Ascending aorta (tissue), 2 donors: ENCODE results near the gene ZBED4. TPM values are rescaled to one million over a fixed set of nuclear protein-coding genes. Genes with fewer than 3 reads are reported as not detected.

ENCODE experiments used
- DNase-seq, 2 donors: peaks; one replicate each; pipeline ENCODE4 v3.0.0-alpha.2; 2019; ENCODE audit warnings: low spot score in 2 of 2
- H3K27ac ChIP-seq, 2 donors: fragments of 200-600 bp; sonication (generic); one replicate each; pipeline ENCODE4 v1.5.1; 2016 to 2017; ENCODE audit warnings: mild to moderate bottlenecking in 1 of 2
- H3K27me3 ChIP-seq: fragments of 200-600 bp; sonication (generic); one replicate; pipeline ENCODE4 v1.5.1; 2017
- H3K36me3 ChIP-seq, 2 donors: fragments of 200-600 bp; sonication (generic); one replicate each; pipeline ENCODE4 v1.5.1; 2016
- H3K4me1 ChIP-seq, 2 donors: fragments of 200-600 bp; sonication (generic); one replicate each; pipeline ENCODE4 v1.5.1; 2016 to 2017; ENCODE audit warnings: mild to moderate bottlenecking in 1 of 2
- H3K4me3 ChIP-seq, 2 donors: fragments of 200-600 bp; sonication (generic); one replicate each; pipeline ENCODE4 v1.5.1; 2016 to 2017; ENCODE audit warnings: mild to moderate bottlenecking in 1 of 2
- H3K9me3 ChIP-seq, 2 donors: fragments of 200-600 bp; sonication (generic); one replicate each; pipeline ENCODE4 v1.5.1; 2016
- intact Hi-C: fragments of 100-400 bp; cut with DNase I; formaldehyde crosslinking; loops from one replicate; pipeline ENCODE4 v1.15.1; 2023
- total RNA-seq: library from RNA; depleted of rRNA; stranded (reverse); fragments of >200 nt; gene quantifications from one replicate; pipeline ENCODE4 v1.1.0, GENCODE V29; 2016
- TF ChIP-seq, protein P1 (sequence below), 3 experiments: fragments of 200-600 bp in 2 of 3; fragments of 450-650 bp in 1 of 3; sonication (generic) in 2 of 3; IDR thresholded peaks; one replicate each; pipeline ENCODE4 v1.5.1; 2016 to 2019; ENCODE audit warnings: antibody characterized with exemption in 3 of 3, mild to moderate bottlenecking in 1 of 3, moderate library complexity in 1 of 3

The ZBED4 gene
- total RNA-seq, 1 donor from 2014 or later = 10.1 TPM

GRCh38 chr22:49921508-49922278 lies 68.0 kb downstream of the ZBED4 start:
- TF ChIP-seq, protein P1, sequence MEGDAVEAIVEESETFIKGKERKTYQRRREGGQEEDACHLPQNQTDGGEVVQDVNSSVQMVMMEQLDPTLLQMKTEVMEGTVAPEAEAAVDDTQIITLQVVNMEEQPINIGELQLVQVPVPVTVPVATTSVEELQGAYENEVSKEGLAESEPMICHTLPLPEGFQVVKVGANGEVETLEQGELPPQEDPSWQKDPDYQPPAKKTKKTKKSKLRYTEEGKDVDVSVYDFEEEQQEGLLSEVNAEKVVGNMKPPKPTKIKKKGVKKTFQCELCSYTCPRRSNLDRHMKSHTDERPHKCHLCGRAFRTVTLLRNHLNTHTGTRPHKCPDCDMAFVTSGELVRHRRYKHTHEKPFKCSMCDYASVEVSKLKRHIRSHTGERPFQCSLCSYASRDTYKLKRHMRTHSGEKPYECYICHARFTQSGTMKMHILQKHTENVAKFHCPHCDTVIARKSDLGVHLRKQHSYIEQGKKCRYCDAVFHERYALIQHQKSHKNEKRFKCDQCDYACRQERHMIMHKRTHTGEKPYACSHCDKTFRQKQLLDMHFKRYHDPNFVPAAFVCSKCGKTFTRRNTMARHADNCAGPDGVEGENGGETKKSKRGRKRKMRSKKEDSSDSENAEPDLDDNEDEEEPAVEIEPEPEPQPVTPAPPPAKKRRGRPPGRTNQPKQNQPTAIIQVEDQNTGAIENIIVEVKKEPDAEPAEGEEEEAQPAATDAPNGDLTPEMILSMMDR (IDR thresholded peaks at IDR 0.05) = no peak
- intact Hi-C loops = no loop called here
- peak in 1 of 2 donors; percentile 62 for DNase-seq
- peaks cover 6 to 38% of the 10 kb centered on the region in 2 donors for H3K36me3 ChIP-seq
- peaks cover 0 to 12% of the 10 kb centered on the region in 2 donors for H3K4me1 ChIP-seq
- no peak overlapping the region for H3K4me3 ChIP-seq
- H3K9me3 ChIP-seq = no peaks in the 10 kb centered on the region
- no peak overlapping the region for H3K27ac ChIP-seq
- H3K27me3 ChIP-seq = no peaks in the 10 kb centered on the region

- H3K4me1 ChIP-seq = peaks cover 0 to 10% of the 10 kb centered on the region in 2 donors
- no peak overlapping the region for H3K4me3 ChIP-seq
- H3K27me3 ChIP-seq = no peaks in the 10 kb centered on the region
- no peaks in the 10 kb centered on the region for H3K9me3 ChIP-seq
- DNase-seq = peak in 1 of 2 donors; percentile 60
- intact Hi-C loops = no loop called here
- H3K36me3 ChIP-seq = peaks cover 6 to 43% of the 10 kb centered on the region in 2 donors
- no peak overlapping the region for H3K27ac ChIP-seq
- TF ChIP-seq, protein P1 (IDR thresholded peaks at IDR 0.05) = no peak
These were observed 68.8 kb downstream of the ZBED4 start for GRCh38 chr22:49922484-49922883.

GRCh38 chr22:49922926-49923325 lies 69.3 kb downstream of the ZBED4 start:
- no peaks in the 10 kb centered on the region for H3K27me3 ChIP-seq
- TF ChIP-seq, protein P1 (IDR thresholded peaks at IDR 0.05) = no peak
- H3K4me3 ChIP-seq = no peak overlapping the region
- DNase-seq = no peak
- peaks cover 0 to 7% of the 10 kb centered on the region in 2 donors for H3K4me1 ChIP-seq
- H3K9me3 ChIP-seq = no peaks in the 10 kb centered on the region
- H3K27ac ChIP-seq = no peak overlapping the region
- intact Hi-C loops = no loop called here
- H3K36me3 ChIP-seq = peaks cover 6 to 43% of the 10 kb centered on the region in 2 donors

GRCh38 chr22:49923445-49923844 lies 69.8 kb downstream of the ZBED4 start:
- H3K27me3 ChIP-seq = no peaks in the 10 kb centered on the region
- TF ChIP-seq, protein P1 (IDR thresholded peaks at IDR 0.05) = no peak
- no peak overlapping the region for H3K4me3 ChIP-seq
- DNase-seq = no peak
- intact Hi-C loops = no loop called here
- H3K4me1 ChIP-seq = peaks cover 0 to 7% of the 10 kb centered on the region in 2 donors
- no peak overlapping the region for H3K27ac ChIP-seq
- peaks cover 6 to 43% of the 10 kb centered on the region in 2 donors for H3K36me3 ChIP-seq
- no peaks in the 10 kb centered on the region for H3K9me3 ChIP-seq

DNA sequence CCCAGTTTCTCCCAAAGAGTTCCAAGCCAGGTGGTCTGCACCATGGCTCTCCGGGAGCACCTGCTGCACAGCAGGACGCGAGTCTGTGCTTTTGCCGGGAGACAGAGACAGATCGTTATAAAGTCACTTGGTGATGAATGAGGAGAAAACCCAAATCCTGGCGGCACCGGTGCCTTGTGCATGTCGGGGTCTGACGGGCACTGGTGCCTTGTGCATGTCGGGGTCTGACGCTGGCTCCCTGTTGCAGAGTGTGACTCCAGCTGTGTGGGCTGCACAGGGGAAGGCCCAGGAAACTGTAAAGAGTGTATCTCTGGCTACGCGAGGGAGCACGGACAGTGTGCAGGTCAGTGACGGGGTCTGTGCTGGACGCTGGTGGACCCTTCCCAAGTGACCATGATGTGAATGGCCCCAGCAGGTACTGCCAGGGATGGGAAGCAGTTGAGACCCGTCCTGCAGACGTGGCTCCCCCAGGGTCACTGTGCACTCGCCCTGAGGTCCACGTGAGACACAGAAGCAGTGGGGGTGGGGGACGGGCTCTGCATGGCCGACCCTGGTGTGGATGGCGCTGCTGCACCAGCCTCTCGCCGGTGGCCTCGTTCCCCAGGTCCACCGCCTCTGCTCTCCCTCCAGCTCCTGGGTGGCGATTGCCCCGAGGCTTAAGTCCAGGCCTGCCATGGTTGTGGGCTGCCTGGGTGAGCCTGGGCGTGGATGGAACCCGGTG lies 70.6 kb downstream of the ZBED4 start:
- Histone ChIP-seq H3K9me3 (no peaks in the 10 kb centered on the region), H3K4me3 (no peak overlapping the region), H3K27ac (no peak overlapping the region), H3K27me3 (no peaks in the 10 kb centered on the region), H3K36me3 (peaks cover 6 to 43% of the 10 kb centered on the region in 2 donors), H3K4me1 (peaks cover 0 to 6% of the 10 kb centered on the region in 2 donors)
- intact Hi-C loops = no loop called here
- no peak for DNase-seq
- TF ChIP-seq, protein P1 (IDR thresholded peaks at IDR 0.05) = no peak
